HG02840 (cell line): ENCODE results near the gene ACTN1.
"Not testable (repeated sequence)": the region's sequence is repeated elsewhere in the genome, so short reads cannot be mapped to it uniquely, and the experiment has no call there.

ENCODE experiments used
- ATAC-seq: cut with Tn5 transposase; IDR thresholded peaks from one replicate; pipeline ENCODE4 v1.9.1; 2021; ENCODE audit warnings: mild to moderate bottlenecking, moderate library complexity, moderate number of reproducible peaks; ENCODE audit not compliant: unreplicated experiment, low FRiP score

The ACTN1 gene

GRCh38 chr14:68987653-68988036, 8.5 kb upstream of the ACTN1 start:
- ATAC-seq, result no peak

GRCh38 chr14:68986926-68987652, 8.0 kb upstream of the ACTN1 start:
- ATAC-seq, result no peak

DNA sequence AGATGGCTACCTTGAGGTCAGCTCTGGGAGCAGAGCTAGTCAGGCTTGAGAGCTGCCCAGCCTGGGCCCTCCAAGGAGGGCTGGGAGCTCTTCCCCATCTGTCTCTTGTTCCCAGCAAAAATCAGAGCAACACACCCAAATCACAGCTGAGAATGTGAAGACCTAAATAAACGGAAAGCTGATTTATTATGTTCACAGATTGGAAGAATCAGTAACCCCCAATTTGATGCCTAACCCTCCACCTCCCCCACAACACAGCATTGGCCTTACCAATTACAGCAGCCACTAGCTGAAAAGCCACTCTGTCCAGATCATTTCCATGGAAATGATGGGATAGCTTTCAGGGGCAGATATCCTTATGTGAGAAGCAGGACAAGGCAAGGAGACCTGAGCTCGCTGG, 7.1 kb upstream of the ACTN1 start:
- no peak for ATAC-seq

DNA sequence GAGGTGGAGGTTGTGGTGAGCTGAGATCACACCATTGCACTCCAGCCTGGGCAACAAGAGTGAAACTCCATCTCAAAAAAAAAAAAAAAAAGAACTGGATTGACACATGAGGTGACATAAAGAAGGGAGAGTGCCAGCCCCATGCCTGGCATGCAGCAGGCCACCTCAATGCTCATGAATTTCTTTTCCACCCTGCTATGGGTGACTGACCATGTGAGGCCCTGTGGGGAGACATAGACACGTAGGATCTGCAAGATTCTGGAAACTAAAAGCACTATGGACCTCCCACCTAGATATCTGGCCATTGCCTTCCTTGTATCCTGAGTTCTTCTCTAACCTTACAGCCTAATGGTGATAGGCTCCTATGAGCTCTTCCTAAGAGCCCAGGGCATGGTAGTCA, 5.6 kb upstream of the ACTN1 start:
- ATAC-seq, result no peak

GRCh38 chr14:68983191-68983590, 4.1 kb upstream of the ACTN1 start:
- ATAC-seq, result no peak

DNA sequence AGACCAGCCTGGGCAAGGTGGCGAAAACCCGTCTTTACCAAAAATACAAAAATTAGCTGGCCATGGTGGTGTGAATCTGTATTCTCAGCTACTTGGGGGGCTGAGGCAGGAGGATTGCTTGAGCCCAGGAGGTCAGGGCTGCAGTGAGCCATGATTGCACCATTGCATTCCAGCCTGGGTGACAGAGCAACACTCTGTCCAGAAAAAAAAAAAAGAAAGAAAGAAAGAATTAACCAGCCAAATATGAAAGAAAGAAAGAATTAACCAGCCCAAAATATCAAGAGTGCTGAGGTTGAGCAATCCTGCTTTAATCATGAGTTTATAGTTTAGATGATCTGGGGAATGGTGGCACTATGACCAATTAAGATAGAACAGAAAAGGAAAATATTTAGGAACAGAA, 3.5 kb upstream of the ACTN1 start:
- no peak for ATAC-seq

- ATAC-seq, result no peak
Observed at GRCh38 chr14:68981539-68981976, 2.5 kb upstream of the ACTN1 start.

- no peak for ATAC-seq
Observed at GRCh38 chr14:68981139-68981538, 2.0 kb upstream of the ACTN1 start.

GRCh38 chr14:68979722-68980451, 785 bp upstream of the ACTN1 start:
- ATAC-seq, result no peak

GRCh38 chr14:68978172-68978911, 760 bp downstream of the ACTN1 start:
- no peak for ATAC-seq

DNA sequence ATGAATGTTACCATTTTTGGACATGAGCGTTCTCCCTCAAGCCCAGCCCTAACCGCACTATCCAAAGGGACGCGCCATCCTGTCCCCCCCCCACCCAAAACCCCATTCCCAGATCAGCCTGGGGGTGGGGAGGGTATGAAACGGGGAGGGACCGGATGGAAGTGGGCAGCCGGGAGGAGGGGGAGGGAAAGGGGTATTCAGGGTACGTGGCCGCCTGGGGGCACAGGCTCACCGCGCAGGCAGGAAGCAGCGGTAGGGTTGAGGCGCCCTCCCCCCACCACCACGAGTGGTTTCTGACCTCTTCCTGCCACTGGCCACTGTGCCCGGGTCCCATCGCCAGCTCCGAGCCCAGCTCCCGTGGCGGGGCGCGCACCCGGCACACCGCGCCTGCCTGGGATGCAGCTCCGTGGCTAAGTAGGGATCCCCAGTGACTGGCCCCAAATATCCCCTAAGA, 1.4 kb downstream of the ACTN1 start:
- ATAC-seq, result no peak

- ATAC-seq, result no peak
Observed at GRCh38 chr14:68977180-68977717, 1.9 kb downstream of the ACTN1 start.

- ATAC-seq, result no peak
Observed at GRCh38 chr14:68976160-68977067, 2.7 kb downstream of the ACTN1 start.

DNA sequence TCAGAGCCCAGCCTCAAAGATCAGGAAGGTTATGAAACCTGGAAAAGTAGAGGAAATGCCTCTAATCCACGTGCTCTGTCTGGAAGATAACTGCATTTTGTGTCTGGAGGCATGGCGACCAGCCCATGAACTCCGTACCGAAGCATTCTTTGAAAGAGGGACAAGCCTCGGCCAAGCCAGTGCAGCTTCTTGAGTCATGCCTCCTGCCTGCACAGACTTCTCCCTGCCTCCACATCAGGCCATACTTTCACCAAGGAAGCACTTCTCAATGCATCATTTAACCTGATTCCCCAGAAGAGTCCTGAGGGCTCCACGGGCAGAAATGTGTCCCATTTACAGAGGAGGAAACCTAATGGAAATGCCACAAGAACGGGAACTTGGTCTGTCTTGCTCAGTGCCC, 3.4 kb downstream of the ACTN1 start:
- no peak for ATAC-seq

- ATAC-seq, result no peak
Observed at GRCh38 chr14:68974759-68975347, 4.2 kb downstream of the ACTN1 start.

DNA sequence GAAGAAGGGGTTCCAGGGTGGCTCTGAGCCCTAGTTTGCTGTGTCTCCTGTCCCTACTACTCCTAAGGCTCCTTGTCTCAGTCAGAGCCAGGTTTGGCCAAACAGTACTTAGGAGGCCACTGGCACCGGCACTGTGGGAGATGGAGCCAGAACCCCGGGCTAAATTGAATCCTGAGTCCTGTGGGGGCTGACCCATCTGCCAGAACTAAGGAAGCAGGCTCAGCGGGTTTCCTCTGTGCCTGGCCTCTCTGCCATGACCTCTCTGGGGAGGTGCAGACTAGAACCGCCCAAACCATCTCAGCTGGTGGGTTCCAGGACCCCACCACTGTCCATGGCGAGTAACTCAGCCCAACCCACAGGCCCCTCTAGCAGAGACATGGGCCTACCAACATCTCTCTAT, 5.5 kb downstream of the ACTN1 start:
- ATAC-seq, result no peak

DNA sequence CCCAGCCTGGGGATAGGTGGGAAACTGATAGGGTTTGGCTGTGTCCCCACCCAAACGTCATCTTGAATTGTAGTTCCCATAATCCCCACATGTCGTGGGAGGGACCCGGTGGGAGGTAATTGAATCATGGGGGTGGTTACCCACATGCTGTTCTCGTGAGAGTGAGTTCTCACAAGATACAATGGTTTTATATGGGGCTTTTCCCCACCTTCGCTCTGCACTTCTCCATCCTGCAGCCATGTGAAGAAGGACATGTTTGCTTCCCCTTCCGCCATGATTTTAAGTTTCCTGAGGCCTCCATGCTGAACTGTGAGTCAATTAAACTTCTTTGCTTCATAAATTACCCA, 5.9 kb downstream of the ACTN1 start:
- not testable (repeated sequence) for ATAC-seq

- ATAC-seq, result no peak
Observed at GRCh38 chr14:68972507-68973218, 6.4 kb downstream of the ACTN1 start.

GRCh38 chr14:68971411-68972035, 7.6 kb downstream of the ACTN1 start:
- no peak for ATAC-seq
